ENCODE data around the gene MYO18B.

The MYO18B gene

GRCh38 chr22:25911243-25911972 is 169.4 kb downstream of the MYO18B start:
- no peak for TF ChIP-seq POLR2AphosphoS5 (IDR thresholded peaks at IDR 0.05; ENCODE audit: low read depth, low read length)
- no peak for TF ChIP-seq REST (IDR thresholded peaks at IDR 0.05; ENCODE audit: insufficient read depth in 1 of 2, low read depth in 2 of 2, low read length in 2 of 2)
- no peak for TF ChIP-seq FOXP2 (optimal IDR thresholded peaks at IDR 0.05; ENCODE audit: borderline replicate concordance, extremely low read depth, extremely low read length, insufficient read depth)
- TF ChIP-seq SIN3A (IDR thresholded peaks at IDR 0.05; ENCODE audit: borderline replicate concordance, insufficient read depth, low read length) = no peak
- TF ChIP-seq TAF1 (IDR thresholded peaks at IDR 0.05; ENCODE audit: borderline replicate concordance, insufficient read depth, low read length) = no peak

- TF ChIP-seq POLR2AphosphoS5 (IDR thresholded peaks at IDR 0.05; ENCODE audit: low read depth, low read length) (no peak), REST (IDR thresholded peaks at IDR 0.05; ENCODE audit: insufficient read depth in 1 of 2, low read depth in 2 of 2, low read length in 2 of 2) (no peak), TAF1 (IDR thresholded peaks at IDR 0.05; ENCODE audit: borderline replicate concordance, insufficient read depth, low read length) (no peak), FOXP2 (optimal IDR thresholded peaks at IDR 0.05; ENCODE audit: borderline replicate concordance, extremely low read depth, extremely low read length, insufficient read depth) (no peak), SIN3A (IDR thresholded peaks at IDR 0.05; ENCODE audit: borderline replicate concordance, insufficient read depth, low read length) (no peak)
Observed at GRCh38 chr22:25919452-25919851, 177.5 kb downstream of the MYO18B start.

GRCh38 chr22:25922141-25922540 is 180.2 kb downstream of the MYO18B start:
- no peak for TF ChIP-seq SIN3A (IDR thresholded peaks at IDR 0.05; ENCODE audit: borderline replicate concordance, insufficient read depth, low read length)
- TF ChIP-seq POLR2AphosphoS5 (IDR thresholded peaks at IDR 0.05; ENCODE audit: low read depth, low read length) = no peak
- TF ChIP-seq TAF1 (IDR thresholded peaks at IDR 0.05; ENCODE audit: borderline replicate concordance, insufficient read depth, low read length) = no peak
- no peak for TF ChIP-seq FOXP2 (optimal IDR thresholded peaks at IDR 0.05; ENCODE audit: borderline replicate concordance, extremely low read depth, extremely low read length, insufficient read depth)
- no peak for TF ChIP-seq REST (IDR thresholded peaks at IDR 0.05; ENCODE audit: insufficient read depth in 1 of 2, low read depth in 2 of 2, low read length in 2 of 2)

GRCh38 chr22:25923914-25924313 is 181.9 kb downstream of the MYO18B start:
- TF ChIP-seq SIN3A (IDR thresholded peaks at IDR 0.05; ENCODE audit: borderline replicate concordance, insufficient read depth, low read length) (no peak), FOXP2 (optimal IDR thresholded peaks at IDR 0.05; ENCODE audit: borderline replicate concordance, extremely low read depth, extremely low read length, insufficient read depth) (no peak), REST (IDR thresholded peaks at IDR 0.05; ENCODE audit: insufficient read depth in 1 of 2, low read depth in 2 of 2, low read length in 2 of 2) (no peak), TAF1 (IDR thresholded peaks at IDR 0.05; ENCODE audit: borderline replicate concordance, insufficient read depth, low read length) (no peak), POLR2AphosphoS5 (IDR thresholded peaks at IDR 0.05; ENCODE audit: low read depth, low read length) (no peak)

Data from PFSK-1 (cell line).